GM12878 (cell line): ENCODE measurements around the gene BCL2L13. TPM values are rescaled to one million over a fixed set of nuclear protein-coding genes. Genes with fewer than 3 reads are reported as not detected.

Source experiments
- ATAC-seq: fragments of 200-7000 bp; cut with Tn5 transposase; 3 replicates; pipeline ENCODE4 v1.9.1; 2020; ENCODE audit warnings: mild to moderate bottlenecking, moderate library complexity
- BruUV-seq: library from RNA; stranded (reverse); fragments of 400-500 nt; replicated peaks from 2 replicates; lab custom pipeline; 2021; lab: Mats Ljungman, UMichigan
- CTCF ChIA-PET: fragments of 300-600 bp; sonication (Branson Sonifier 250); formaldehyde crosslinking; extraction: SDS; loops from one replicate; lab custom pipeline; 2021; ENCODE audit warnings: inconsistent platforms; lab: Yijun Ruan, JAX
- POLR2A ChIA-PET: fragments of 350-600 bp; formaldehyde crosslinking; extraction: SDS; loops from one replicate; lab custom pipeline; 2021; ENCODE audit warnings: inconsistent platforms; lab: Charles Lee
- RAD21 ChIA-PET: fragments of 300-600 bp; sonication (Branson Sonifier 250); formaldehyde crosslinking; loops from one replicate; lab custom pipeline; 2023; ENCODE audit warnings: antibody characterized with exemption; ENCODE audit not compliant: unreplicated experiment; lab: Charles Lee
- SMC1A ChIA-PET: fragments of 300-600 bp; sonication (Branson Sonifier 250); formaldehyde crosslinking; loops from one replicate; lab custom pipeline; 2023; ENCODE audit not compliant: unreplicated experiment, uncharacterized antibody; lab: Charles Lee
- DNase-seq: peaks from one replicate; pipeline ENCODE4 v3.0.0-alpha.2; 2011; ENCODE audit warnings: low read depth, low spot score
- FAIRE-seq: peaks from 3 replicates; lab custom pipeline; 2011; peaks lifted over from hg19 to GRCh38; lab: Jason Lieb, UNC
- H2AFZ ChIP-seq: 2 replicates; pipeline ENCODE4 v1.6.0; 2011; ENCODE audit warnings: low read depth, low read length, control low read depth; ENCODE audit not compliant: control insufficient read depth
- H3K27ac ChIP-seq: 2 replicates; pipeline ENCODE4 v1.5.1; 2011; ENCODE audit warnings: control low read depth; ENCODE audit not compliant: control insufficient read depth, insufficient read depth
- H3K27me3 ChIP-seq, 2 experiments: replicated peaks in 1 of 2; 2 replicates each; pipeline versions ENCODE4 v1.6.0 to v1.6.1; 2011; ENCODE audit warnings: low read length in 1 of 2; ENCODE audit not compliant: control insufficient read depth in 2 of 2, insufficient read depth in 2 of 2
- H3K36me3 ChIP-seq, 2 experiments: 2 replicates each; pipeline ENCODE4 v1.5.1; 2011; ENCODE audit warnings: low read length in 1 of 2; ENCODE audit not compliant: control insufficient read depth in 2 of 2, insufficient read depth in 2 of 2
- H3K4me1 ChIP-seq: 2 replicates; pipeline ENCODE4 v1.6.1; 2011; ENCODE audit warnings: mild to moderate bottlenecking, low read length, moderate library complexity, mixed read lengths; ENCODE audit not compliant: control insufficient read depth, insufficient read depth
- H3K4me2 ChIP-seq: 2 replicates; pipeline ENCODE4 v1.6.0; 2011; ENCODE audit warnings: control low read depth; ENCODE audit not compliant: control insufficient read depth, insufficient read depth
- H3K4me3 ChIP-seq: fragments of 200-600 bp; sonication (generic); 2 replicates; pipeline ENCODE4 v1.5.1; 2016
- H3K79me2 ChIP-seq: 2 replicates; pipeline ENCODE4 v1.6.0; 2011; ENCODE audit warnings: low read length; ENCODE audit not compliant: control insufficient read depth, insufficient read depth
- H3K9ac ChIP-seq: 2 replicates; pipeline ENCODE4 v1.8.0; 2011; ENCODE audit warnings: low read length, control low read depth, mixed read lengths; ENCODE audit not compliant: control insufficient read depth, insufficient read depth
- H3K9me3 ChIP-seq: replicated peaks from 3 replicates; pipeline ENCODE4 v1.5.1; 2011; ENCODE audit warnings: mild to moderate bottlenecking, low read length; ENCODE audit not compliant: control insufficient read depth, insufficient read depth
- H4K20me1 ChIP-seq: 2 replicates; pipeline ENCODE4 v1.6.0; 2011; ENCODE audit not compliant: control insufficient read depth, insufficient read depth
- ATF2 ChIP-seq: IDR thresholded peaks from 2 replicates; pipeline ENCODE4 v1.6.1; 2012; ENCODE audit warnings: low read length, inconsistent platforms
- BRCA1 ChIP-seq: IDR thresholded peaks from 2 replicates; pipeline ENCODE4 v1.6.1; 2011; ENCODE audit warnings: low read depth, low read length, improper control_type of control experiment
- CHD1 ChIP-seq: IDR thresholded peaks from 2 replicates; pipeline ENCODE4 v1.6.1; 2012; ENCODE audit warnings: low read depth, low read length, improper control_type of control experiment
- ESRRA ChIP-seq: IDR thresholded peaks from 2 replicates; pipeline ENCODE4 v1.6.1; 2012; ENCODE audit warnings: mild to moderate bottlenecking, low read length, improper control_type of control experiment
- IKZF1 ChIP-seq: fragments of 450-650 bp; conservative IDR thresholded peaks from 2 replicates; pipeline ENCODE4 v1.6.1; 2017; ENCODE audit warnings: antibody characterized with exemption, mild to moderate bottlenecking
- KDM1A ChIP-seq: fragments of 200-600 bp; sonication (generic); IDR thresholded peaks from 2 replicates; pipeline ENCODE4 v1.6.1; 2016; ENCODE audit warnings: borderline replicate concordance
- LARP7 ChIP-seq: fragments of 450-650 bp; IDR thresholded peaks from 2 replicates; pipeline ENCODE4 v1.6.1; 2017; ENCODE audit warnings: mild to moderate bottlenecking
- MTA2 ChIP-seq: fragments of 450-650 bp; IDR thresholded peaks from 2 replicates; pipeline ENCODE4 v1.6.1; 2016; ENCODE audit warnings: low read depth, mild to moderate bottlenecking, moderate library complexity
- PAX5 ChIP-seq: IDR thresholded peaks from 2 replicates; pipeline ENCODE4 v1.6.1; 2011; ENCODE audit warnings: low read depth, low read length, borderline replicate concordance
- POLR2A ChIP-seq: IDR thresholded peaks from 2 replicates; pipeline ENCODE4 v1.6.1; 2011; ENCODE audit warnings: low read depth, mild to moderate bottlenecking, low read length
- RAD51 ChIP-seq: fragments of 450-650 bp; IDR thresholded peaks from 2 replicates; pipeline ENCODE4 v1.6.1; 2016; ENCODE audit warnings: moderate library complexity, mild to moderate bottlenecking, inconsistent platforms
- REST ChIP-seq: IDR thresholded peaks from 2 replicates; pipeline ENCODE4 v1.6.1; 2012; ENCODE audit warnings: mild to moderate bottlenecking, low read depth, low read length
- STAT3 ChIP-seq: IDR thresholded peaks from 2 replicates; pipeline ENCODE4 v1.6.1; 2011; ENCODE audit warnings: low read depth, low read length, improper control_type of control experiment
- USF2 ChIP-seq: IDR thresholded peaks from 2 replicates; pipeline ENCODE4 v1.6.1; 2011; ENCODE audit warnings: low read depth, low read length, improper control_type of control experiment, borderline replicate concordance
- ZBED1 ChIP-seq: IDR thresholded peaks from 2 replicates; pipeline ENCODE4 v1.6.1; 2016; ENCODE audit warnings: borderline replicate concordance
- ZNF384 ChIP-seq: IDR thresholded peaks from 2 replicates; pipeline ENCODE4 v1.6.1; 2012; ENCODE audit warnings: low read depth, mild to moderate bottlenecking, low read length, improper control_type of control experiment, borderline replicate concordance
- ZNF622 ChIP-seq: fragments of 450-650 bp; IDR thresholded peaks from 2 replicates; pipeline ENCODE4 v1.6.1; 2017; ENCODE audit warnings: mild to moderate bottlenecking, inconsistent platforms
- ZZZ3 ChIP-seq: IDR thresholded peaks from 2 replicates; pipeline ENCODE4 v1.6.1; 2011; ENCODE audit warnings: low read depth; ENCODE audit not compliant: control insufficient read depth, insufficient read length
- WGBS: methylation state at CpG from one replicate; pipeline ENCODE4 v1.1.6; 2016; ENCODE audit warnings: low lambda C conversion rate; ENCODE audit not compliant: insufficient replicate concordance, insufficient coverage; ENCODE audit errors: missing lambda C conversion rate; 5-methylcytosine and 5-hydroxymethylcytosine counted together
- in situ Hi-C: fragments of 300-500 bp; cut with MboI; formaldehyde crosslinking; loops from 9 replicates; pipeline ENCODE4 v1.14.3; 2018; ENCODE audit warnings: mixed read lengths
- intact Hi-C: fragments of 100-400 bp; cut with micrococcal nuclease; formaldehyde crosslinking; loops from one replicate; pipeline ENCODE4 v1.14.2; 2022; ENCODE audit not compliant: unreplicated experiment
- polyA plus RNA-seq, 11 experiments: library from polyadenylated mRNA; depleted of rRNA in 4 of 11; unstranded in 6 of 11; stranded (reverse) in 5 of 11; fragments of >200 nt; fragmentation: Nextera tagmentation in 4 of 11; fragmentation: Illumina TruSeq in 1 of 11; extraction: Ambion mirVana in 4 of 11; extraction: Trizol in 1 of 11; gene quantifications; 1 replicate in 1 of 11; 2 replicates in 10 of 11; pipeline versions ENCODE4 v1.2.1 to v1.2.3, GENCODE V29; 2011 to 2016; ENCODE audit warnings: inconsistent platforms in 2 of 11, missing spikeins in 2 of 11, low read depth in 1 of 11
- total RNA-seq, 4 experiments: library from RNA; depleted of rRNA in 3 of 4; stranded (reverse); fragments of >200 nt in 3 of 4; fragmentation: Illumina TruSeq in 1 of 4; extraction: Trizol in 1 of 4; gene quantifications; 2 replicates each; pipeline versions ENCODE4 v1.2.1 to v1.2.3, GENCODE V29; 2013 to 2021
- TF ChIP-seq, protein P1 (sequence below): fragments of 450-650 bp; IDR thresholded peaks from 2 replicates; pipeline ENCODE4 v1.6.1; 2016; ENCODE audit warnings: mild to moderate bottlenecking

The BCL2L13 gene
- total and polyA plus RNA-seq, 10 of the 15 experiments (the other 5 are each of a cell fraction or from before 2014, with no cell fraction given), result 18.6 to 30.6 (median 28.2) TPM

DNA sequence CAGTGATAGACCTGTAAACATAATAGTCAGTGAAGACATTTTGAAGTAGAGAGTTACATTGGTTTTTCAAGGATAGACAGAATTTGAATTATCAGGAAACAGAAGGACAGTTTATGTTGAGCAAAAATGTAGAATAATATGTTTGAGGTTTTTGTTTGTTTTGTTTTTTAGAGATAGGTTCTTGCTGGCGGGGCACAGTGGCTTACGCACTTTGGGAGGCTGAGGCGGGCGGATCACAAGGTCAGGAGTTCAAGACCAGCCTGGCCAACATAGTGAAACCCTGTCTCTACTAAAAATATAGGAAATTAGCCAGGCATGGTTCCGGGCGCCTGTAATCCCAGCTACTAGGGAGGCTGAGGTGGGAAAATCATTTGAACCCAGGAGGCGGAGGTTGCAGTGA is 35.6 kb downstream of the BCL2L13 start:
- Histone ChIP-seq H2AFZ (no peak overlapping the region), H3K27ac (no peak overlapping the region), H3K9ac (no peak overlapping the region), H3K4me3 (no peak overlapping the region), H3K4me2 (no peak overlapping the region), H3K79me2 (no peaks in the 10 kb centered on the region), H3K4me1 (no peaks in the 10 kb centered on the region), H3K36me3 (no peaks in the 10 kb centered on the region; a peak in 1 of 4 replicates)
- ATAC-seq (no peak), FAIRE-seq (no peak), DNase-seq (no peak)
- in situ Hi-C loops (no loop called here), intact Hi-C loops (no loop called here)
- no TSS peak for BruUV-seq
- POLR2A ChIA-PET, result no interaction called here
- SMC1A ChIA-PET, result interaction anchor here (0.6 kb wide), 1 partner anchor 70 kb away, joined by 3 read pairs; no protein-coding TSS in a partner anchor
- CTCF ChIA-PET, result no interaction called here
- RAD21 ChIA-PET, result no interaction called here
- no peak for TF ChIP-seq LARP7
- TF ChIP-seq RAD51, result no peak
- no peak for TF ChIP-seq STAT3
- no peak for TF ChIP-seq POLR2A
- TF ChIP-seq, protein P1, sequence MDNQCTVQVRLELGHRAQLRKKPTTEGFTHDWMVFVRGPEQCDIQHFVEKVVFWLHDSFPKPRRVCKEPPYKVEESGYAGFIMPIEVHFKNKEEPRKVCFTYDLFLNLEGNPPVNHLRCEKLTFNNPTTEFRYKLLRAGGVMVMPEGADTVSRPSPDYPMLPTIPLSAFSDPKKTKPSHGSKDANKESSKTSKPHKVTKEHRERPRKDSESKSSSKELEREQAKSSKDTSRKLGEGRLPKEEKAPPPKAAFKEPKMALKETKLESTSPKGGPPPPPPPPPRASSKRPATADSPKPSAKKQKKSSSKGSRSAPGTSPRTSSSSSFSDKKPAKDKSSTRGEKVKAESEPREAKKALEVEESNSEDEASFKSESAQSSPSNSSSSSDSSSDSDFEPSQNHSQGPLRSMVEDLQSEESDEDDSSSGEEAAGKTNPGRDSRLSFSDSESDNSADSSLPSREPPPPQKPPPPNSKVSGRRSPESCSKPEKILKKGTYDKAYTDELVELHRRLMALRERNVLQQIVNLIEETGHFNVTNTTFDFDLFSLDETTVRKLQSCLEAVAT, result no peak
- TF ChIP-seq KDM1A, result no peak
- no peak for TF ChIP-seq REST
- TF ChIP-seq PAX5, result no peak
- TF ChIP-seq ATF2, result no peak
- TF ChIP-seq CHD1, result no peak
- no peak for TF ChIP-seq USF2
- no peak for TF ChIP-seq ZZZ3
- TF ChIP-seq ZNF384, result no peak
- no peak for TF ChIP-seq IKZF1
- TF ChIP-seq BRCA1, result no peak
- no peak for TF ChIP-seq ESRRA
- no peak for TF ChIP-seq ZNF622
- TF ChIP-seq ZBED1, result no peak
- TF ChIP-seq MTA2, result no peak
- TF ChIP-seq, all 136 proteins: peak for 0
- no peaks in the 10 kb centered on the region for H3K27me3 ChIP-seq
- WGBS, result 97% methylated on average over 6 of the region's 7 CpGs
- no peaks in the 10 kb centered on the region for H4K20me1 ChIP-seq
- no peaks in the 10 kb centered on the region for H3K9me3 ChIP-seq
